Progenitor cell of endocrine pancreas (in vitro differentiated cells): ENCODE results near the gene FADS6. TPM values are rescaled to one million over a fixed set of nuclear protein-coding genes. Genes with fewer than 3 reads are reported as not detected.

ENCODE experiments used
- DNase-seq: peaks from one replicate; pipeline ENCODE4 v3.0.0; 2021; ENCODE audit warnings: low spot score; ENCODE audit not compliant: unreplicated experiment
- H3K27ac Mint-ChIP-seq: 2 replicates; pipeline ENCODE4 v1.8.0; 2021; ENCODE audit warnings: mild to moderate bottlenecking, moderate library complexity, mixed read lengths
- H3K27me3 Mint-ChIP-seq: 2 replicates; pipeline ENCODE4 v1.8.0; 2021; ENCODE audit warnings: mixed read lengths
- H3K36me3 Mint-ChIP-seq: 2 replicates; pipeline ENCODE4 v1.8.0; 2022; ENCODE audit warnings: mixed read lengths; ENCODE audit not compliant: insufficient read depth
- H3K4me1 Mint-ChIP-seq: 2 replicates; pipeline ENCODE4 v1.8.0; 2021; ENCODE audit warnings: low read depth, mixed read lengths
- H3K4me3 Mint-ChIP-seq: 2 replicates; pipeline ENCODE4 v1.8.0; 2021; ENCODE audit warnings: low read depth, mild to moderate bottlenecking, moderate library complexity, mixed read lengths
- H3K9me3 Mint-ChIP-seq: 2 replicates; pipeline ENCODE4 v1.8.0; 2021; ENCODE audit warnings: low read depth, mixed read lengths
- CTCF ChIP-seq: fragments of 200-600 bp; sonication (generic); IDR thresholded peaks from one replicate; pipeline ENCODE4 v1.5.0; 2021; ENCODE audit warnings: antibody characterized with exemption, mild to moderate bottlenecking; ENCODE audit not compliant: unreplicated experiment
- total RNA-seq: library from RNA; stranded (reverse); gene quantifications from 2 replicates; pipeline ENCODE4 v1.2.1, GENCODE V29; 2021

Gene FADS6
- total RNA-seq, 1 donor from 2014 or later, result 0.14 TPM

GRCh38 chr17:74860872-74861661 lies 32.4 kb downstream of the FADS6 start:
- Mint-ChIP-seq H3K27me3 (peaks cover 49% of the 10 kb centered on the region), H3K36me3 (no peaks in the 10 kb centered on the region), H3K9me3 (no peaks in the 10 kb centered on the region), H3K4me1 (peaks cover 2% of the 10 kb centered on the region), H3K4me3 (no peak overlapping the region), H3K27ac (no peak overlapping the region)
- no peak for DNase-seq
- no peak for TF ChIP-seq CTCF

- Mint-ChIP-seq H3K9me3 (no peaks in the 10 kb centered on the region), H3K36me3 (no peaks in the 10 kb centered on the region), H3K27ac (no peak overlapping the region), H3K4me3 (no peak overlapping the region), H3K27me3 (peaks cover 56% of the 10 kb centered on the region), H3K4me1 (peaks cover 2% of the 10 kb centered on the region)
- no peak for TF ChIP-seq CTCF
- DNase-seq, result no peak
These were observed 33.1 kb downstream of the FADS6 start for GRCh38 chr17:74860229-74860871.

DNA sequence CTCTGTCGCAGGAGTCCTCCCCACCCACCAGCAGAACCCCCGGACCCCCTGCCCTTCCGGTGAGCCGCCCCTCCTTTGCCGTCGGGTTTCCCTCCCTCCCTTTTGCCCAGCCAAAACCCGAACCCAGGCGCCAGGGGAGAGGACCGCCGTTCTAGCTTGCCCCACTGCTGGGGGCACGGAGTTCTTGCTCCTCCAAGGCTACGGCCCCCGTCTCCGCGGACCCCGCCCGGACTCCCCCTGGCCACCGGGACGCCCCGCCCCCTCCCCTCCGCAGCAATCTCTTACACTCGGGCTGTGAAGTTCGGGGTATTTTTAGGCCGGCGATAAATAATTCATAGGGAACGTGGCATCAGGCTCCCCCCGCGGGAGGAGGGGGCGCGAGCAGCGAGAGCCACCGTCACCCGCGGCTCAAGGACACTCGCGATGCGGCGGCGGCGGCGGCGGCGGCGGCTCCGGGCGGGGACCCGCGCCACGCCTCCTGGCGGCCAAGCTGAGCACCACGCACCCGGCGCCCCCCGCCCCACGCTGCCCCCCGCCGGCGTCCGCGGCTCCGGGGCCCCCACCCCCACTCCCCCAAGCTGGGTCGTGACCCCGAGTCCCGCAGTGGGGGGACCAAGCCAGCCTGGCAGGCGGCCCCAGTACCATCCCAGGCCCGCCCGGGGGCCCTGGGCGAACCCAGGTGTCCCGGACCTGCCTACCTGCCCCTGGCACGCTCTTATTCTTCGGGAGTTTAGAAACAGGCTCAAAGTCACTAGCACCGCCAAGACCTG lies 33.8 kb downstream of the FADS6 start, which contains the start of gene GRIN2C:
Gene GRIN2C (minus strand): TSS at position 427 of the 770 bp plus-strand sequence. CDS start 4,793 bp downstream, outside the sequence.
- Mint-ChIP-seq H3K36me3 (no peaks in the 10 kb centered on the region), H3K4me1 (peaks cover 2% of the 10 kb centered on the region), H3K27ac (no peak within 1 kb of the TSS), H3K9me3 (no peaks in the 10 kb centered on the region), H3K4me3 (peak within 1 kb of the TSS; percentile 33), H3K27me3 (peaks cover 63% of the 10 kb centered on the region)
- no peak for DNase-seq
- peak; percentile 60 for TF ChIP-seq CTCF

GRCh38 chr17:74858672-74859458 lies 34.6 kb downstream of the FADS6 start:
- peak overlapping the region; percentile 33 for H3K4me3 Mint-ChIP-seq
- H3K4me1 Mint-ChIP-seq, result peaks cover 2% of the 10 kb centered on the region
- no peak for TF ChIP-seq CTCF
- no peak for DNase-seq
- H3K27ac Mint-ChIP-seq, result no peak overlapping the region
- H3K36me3 Mint-ChIP-seq, result no peaks in the 10 kb centered on the region
- H3K9me3 Mint-ChIP-seq, result no peaks in the 10 kb centered on the region
- peaks cover 71% of the 10 kb centered on the region for H3K27me3 Mint-ChIP-seq
